Posterior cingulate gyrus (tissue), 11 donors: ENCODE data around the gene NEDD9.
A peak's percentile ranks its signal among the peaks of the same experiment; 100 is the strongest.

Experiments
- DNase-seq, 10 donors: peaks; one replicate each; pipeline versions ENCODE4 v3.0.0 to v3.0.0-alpha.2; 2020 to 2021; ENCODE audit warnings: mixed read lengths in 3 of 10
- intact Hi-C: fragments of 100-400 bp; cut with DNase I; formaldehyde crosslinking; loops from one replicate; pipeline ENCODE4 v1.15.1; 2023

The NEDD9 gene

DNA sequence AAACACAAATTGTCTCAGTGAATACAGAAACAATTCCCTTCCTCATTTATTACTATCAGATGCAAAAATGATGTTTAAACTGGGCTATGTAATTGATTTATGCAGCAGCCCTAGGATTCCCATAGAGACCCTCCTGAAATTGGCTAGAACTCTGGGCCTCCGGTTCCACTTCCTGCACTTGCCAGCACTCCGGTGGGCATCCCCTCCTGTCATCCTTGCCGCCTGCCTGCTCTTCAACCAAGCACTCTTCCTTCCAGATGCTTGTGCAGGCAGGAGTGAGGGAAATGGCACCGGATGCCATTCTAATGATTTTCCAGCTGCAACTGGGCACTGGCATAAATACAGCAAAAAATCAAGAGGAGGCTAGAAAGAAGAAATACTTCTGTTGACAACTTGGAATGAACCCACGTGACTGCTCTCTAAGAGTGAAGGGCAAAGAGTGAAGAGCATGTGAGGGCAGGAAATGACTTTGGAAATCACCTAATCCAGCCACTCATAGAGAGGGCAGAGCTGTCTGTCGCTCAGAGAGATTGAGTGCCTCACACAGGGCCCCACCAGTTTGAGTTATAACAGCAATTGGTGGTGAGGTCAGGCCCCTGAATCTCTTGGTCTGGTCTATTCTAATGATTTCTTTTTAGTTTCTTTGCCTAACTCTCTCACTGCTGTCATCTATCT is 3.7 kb upstream of the NEDD9 start:
- intact Hi-C loops, result no loop called here
- peak in 1 of 10 donors; percentile 65 for DNase-seq

DNA sequence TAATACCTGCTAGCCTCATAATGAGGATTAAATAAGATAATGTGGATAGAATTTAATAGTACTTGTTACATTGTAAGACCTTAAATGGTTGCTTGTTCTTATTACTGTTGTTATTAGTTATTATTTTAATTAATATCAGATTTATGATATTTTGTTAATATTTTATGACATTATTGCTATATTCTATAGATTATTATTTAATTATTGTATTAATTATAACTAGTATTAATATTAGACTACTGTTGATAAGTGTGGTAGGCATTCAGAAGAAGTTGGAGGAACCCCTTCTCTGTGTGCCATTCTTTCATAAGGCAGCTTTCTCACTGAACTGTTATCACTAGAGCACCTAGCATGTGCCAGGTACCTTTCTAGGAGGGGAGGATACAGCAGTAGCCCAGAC is 2.6 kb upstream of the NEDD9 start:
- DNase-seq, result no peak
- intact Hi-C loops, result no loop called here

DNA sequence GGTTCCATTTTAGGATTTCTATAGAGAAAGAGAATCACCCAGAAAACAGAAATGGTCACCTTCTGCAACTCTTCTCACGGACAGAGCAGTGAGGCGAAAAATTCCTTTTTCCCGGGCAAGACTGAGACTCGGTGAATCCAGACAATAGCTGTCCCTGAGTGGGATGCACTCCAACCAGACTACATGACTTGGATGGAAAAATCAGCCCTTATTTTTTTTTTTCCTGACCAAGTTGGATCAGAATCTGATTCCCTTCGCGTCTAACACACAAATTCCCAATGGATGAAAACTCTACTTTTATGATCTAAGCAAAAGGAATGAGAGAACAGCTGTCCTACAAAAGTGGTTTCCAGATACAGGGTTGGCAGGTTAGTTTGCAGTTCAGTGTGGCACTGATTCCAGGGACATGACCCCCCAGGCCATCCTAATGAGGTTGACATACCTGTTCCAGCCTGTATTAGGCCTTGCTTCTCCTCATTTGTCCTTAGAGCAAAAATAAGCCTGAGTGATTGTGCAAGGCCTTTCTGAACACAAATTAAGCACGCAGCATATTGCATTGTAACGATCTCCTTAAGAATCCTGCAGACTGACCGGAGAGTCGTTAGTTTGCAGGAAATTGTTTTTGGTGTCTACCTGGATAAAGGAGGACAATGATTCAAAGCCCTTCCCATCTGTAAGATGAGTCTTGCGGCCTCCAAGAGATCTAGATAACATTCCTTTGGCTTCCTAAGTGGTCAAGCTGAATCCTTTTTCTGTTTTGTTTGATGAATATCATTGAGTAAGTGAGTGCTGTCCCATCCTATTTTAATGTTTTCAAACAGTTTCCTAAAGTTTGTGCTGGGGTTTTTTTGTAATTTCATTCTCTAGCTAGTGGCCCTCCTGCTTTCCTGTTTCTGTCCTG is 1.5 kb upstream of the NEDD9 start:
- DNase-seq, result no peak
- intact Hi-C loops, result loop anchor here (5.0 kb wide), 1 partner anchor 62 kb away; no protein-coding TSS in a partner anchor

DNA sequence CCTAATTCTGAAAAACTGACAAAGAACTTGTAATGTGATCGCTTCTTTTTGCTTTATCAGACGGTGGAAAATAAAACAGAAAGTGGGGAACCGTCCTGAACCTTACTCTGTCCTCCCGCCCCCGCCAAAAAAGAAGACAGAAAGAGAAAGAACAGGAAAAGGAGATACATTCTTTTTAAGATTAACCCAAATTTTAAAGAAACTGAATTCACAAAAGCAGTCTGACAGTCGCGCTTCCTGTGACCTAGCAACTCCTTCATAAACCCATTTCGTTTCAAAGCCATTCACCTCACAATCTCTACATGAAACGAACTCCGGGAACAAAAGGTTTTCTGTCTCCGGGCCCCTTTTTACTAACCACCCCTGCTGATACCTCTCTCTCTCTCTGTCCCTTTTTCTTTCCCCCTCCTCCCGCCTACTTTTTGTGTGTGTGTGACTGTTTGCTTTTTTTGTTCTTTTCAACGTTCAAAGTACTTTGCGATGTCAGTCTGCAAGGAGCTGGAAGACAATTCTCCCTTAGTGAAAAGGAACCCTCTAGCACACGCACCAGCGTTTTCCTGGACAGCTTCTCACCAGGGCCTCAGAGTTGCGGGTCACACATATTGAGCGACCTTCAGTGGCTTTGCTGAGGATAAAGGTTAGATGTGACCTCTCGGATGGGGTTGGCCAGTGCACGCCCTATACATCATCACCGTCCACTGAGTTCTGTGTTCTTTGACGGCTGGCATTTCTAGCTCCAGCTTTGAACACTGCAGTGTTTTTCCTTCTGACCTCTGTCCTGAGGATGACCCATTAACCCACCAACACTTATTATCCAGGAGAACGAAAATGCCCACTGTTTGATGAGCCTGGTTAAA is 530 bp upstream of the NEDD9 start:
- intact Hi-C loops, result loop anchor here (5.0 kb wide), 1 partner anchor 61 kb away; no protein-coding TSS in a partner anchor
- DNase-seq, result peak in 1 of 10 donors; percentile 30

DNA sequence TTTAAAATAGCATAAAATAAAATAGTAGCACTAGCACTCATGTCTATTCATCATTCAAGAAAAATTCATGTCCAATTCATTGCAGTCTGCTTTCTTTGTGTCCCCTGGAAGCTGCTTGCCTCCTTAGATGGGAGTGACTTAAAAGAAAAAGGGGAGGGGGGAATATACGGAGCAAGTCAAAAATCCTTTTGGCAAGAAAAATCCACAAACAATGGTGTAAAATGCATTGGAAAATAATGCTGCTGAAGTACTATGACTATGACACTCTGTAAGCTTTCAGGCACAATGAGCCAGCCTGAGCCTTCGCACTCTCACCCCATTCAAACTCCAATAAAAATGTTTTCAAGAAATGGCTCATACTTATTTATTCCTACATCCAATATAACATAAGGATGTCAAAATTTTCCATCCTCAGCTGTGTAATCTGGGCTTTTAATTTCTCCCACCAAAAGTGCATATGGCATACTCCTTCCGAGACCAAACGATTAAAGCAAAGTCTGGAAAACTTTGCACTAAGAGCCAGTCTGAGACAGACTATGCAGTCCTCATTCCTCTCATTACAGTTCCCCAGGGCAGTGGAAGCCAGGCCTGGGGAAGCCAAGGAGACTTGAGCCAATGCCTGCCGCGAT is 790 bp downstream of the NEDD9 start:
- DNase-seq, result peak in 4 of 10 donors; percentile 40 to 91 (median 62)
- intact Hi-C loops, result loop anchor here (5.0 kb wide), 1 partner anchor 59 kb away; no protein-coding TSS in a partner anchor

DNA sequence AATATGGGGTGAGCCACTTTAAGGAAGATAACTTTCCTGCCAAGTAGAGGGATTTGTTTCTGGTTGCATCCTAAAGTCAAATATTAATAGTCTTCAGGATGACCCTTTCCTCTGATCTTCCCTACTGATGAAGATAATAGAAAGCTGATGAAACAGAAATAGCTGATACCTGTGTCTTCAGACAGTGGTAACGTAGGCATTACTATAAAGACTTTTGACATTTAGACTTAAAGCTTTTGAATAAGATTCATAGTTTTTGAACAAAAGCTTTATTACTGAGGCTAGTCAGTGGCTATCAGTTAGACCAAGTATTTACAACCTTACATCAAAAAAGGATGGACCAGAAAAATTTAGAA is 1.4 kb downstream of the NEDD9 start:
- DNase-seq, result no peak
- intact Hi-C loops, result loop anchor here (5.0 kb wide), 1 partner anchor 59 kb away; no protein-coding TSS in a partner anchor

DNA sequence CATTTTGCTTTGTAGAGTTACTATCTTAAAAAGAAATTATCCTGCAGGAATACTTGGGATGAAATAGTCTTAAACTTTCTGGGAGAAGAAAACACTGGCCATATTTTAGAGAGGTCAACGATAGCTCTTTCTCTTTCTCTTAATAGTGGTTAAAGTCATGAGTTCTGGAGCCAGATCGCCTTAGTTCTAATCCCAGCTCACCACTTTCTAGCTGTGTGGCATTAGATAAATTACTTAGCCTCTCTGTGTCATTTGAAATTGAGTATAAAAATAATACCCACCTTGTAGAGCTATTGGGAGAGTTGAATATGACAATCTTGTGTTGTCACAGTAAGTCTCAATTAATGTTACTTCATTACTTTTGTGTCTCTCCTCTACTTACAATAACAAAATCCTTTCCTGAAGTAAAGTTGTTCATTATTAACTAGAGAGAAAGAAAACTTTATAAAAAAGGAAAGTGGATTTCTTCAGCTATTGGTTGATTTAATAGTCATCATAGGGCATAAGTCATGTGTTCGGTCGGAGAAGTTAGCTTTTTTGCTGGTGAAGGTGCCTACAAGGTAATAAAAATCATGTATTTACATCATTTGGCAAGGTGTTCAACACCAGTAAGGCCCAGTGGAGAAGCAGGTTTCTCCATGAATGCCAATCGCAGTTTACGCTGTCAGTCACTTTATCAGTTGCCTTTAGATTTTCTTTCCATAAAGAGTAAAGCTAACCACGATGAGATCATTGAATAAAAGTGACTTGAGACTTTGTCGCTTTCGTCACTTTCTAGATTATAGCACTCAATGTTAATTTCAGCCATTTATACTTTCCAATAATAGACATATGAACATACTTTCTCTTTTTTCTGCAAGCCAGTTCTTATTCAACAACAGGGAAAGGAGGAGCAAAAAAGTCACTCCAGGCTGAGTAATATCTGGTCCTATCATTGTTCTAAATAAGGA is 2.0 kb downstream of the NEDD9 start:
- DNase-seq, result no peak
- intact Hi-C loops, result loop anchor here (5.0 kb wide), 1 partner anchor 58 kb away; no protein-coding TSS in a partner anchor

DNA sequence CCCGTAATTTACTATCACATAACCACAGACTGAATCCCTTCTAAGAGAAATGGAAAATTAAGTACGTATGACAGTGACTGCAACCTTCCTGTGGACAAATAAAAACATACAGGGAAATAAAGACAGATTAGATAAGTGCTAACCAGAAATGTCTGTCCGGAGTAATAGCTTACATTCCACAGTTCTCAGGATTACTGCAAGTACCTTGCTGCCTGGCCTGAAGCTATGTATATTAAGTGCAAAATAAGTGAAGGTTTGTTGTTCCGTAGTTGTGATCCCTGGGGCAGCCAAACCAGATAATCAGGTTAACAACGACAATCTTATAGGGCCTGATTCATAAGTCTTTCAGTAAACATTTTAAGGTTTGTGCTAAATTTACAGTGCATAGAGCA is 2.8 kb downstream of the NEDD9 start:
- intact Hi-C loops, result loop anchor here (5.0 kb wide), 1 partner anchor 57 kb away; no protein-coding TSS in a partner anchor
- no peak for DNase-seq

DNA sequence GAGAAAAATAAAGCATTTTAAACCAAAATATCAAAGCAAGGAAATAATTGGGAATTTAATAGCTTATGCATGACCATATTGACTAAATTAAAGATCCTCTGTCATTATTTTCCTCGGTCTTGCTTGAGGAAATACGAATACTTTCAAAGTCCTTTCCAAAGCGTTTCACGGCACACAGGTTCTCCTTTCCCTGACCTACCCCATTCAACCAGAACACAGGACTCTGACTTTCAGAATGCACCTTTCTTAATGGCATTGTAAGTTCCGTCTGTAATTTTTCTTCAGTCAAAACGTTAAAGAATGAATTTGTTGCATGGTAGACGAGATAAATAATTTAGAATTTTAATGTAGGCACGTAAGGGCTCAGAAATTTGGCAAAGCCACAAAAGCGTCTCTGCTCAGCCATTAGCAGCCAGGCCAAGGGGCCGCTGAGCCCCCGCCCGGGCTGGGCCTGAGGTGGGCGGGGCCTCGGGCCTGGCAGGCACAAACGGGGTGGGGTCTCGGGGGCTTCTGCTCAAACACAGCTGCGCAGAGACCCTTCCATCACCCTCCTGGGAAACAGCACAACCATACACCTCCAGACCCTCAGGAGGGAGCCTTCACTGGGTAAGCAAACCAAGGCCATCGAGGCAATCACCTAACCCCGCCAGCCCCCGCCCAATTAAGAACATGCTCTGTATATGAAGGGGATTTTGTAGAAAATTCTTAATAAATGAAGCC is 3.4 kb downstream of the NEDD9 start:
- intact Hi-C loops, result no loop called here
- DNase-seq, result no peak

DNA sequence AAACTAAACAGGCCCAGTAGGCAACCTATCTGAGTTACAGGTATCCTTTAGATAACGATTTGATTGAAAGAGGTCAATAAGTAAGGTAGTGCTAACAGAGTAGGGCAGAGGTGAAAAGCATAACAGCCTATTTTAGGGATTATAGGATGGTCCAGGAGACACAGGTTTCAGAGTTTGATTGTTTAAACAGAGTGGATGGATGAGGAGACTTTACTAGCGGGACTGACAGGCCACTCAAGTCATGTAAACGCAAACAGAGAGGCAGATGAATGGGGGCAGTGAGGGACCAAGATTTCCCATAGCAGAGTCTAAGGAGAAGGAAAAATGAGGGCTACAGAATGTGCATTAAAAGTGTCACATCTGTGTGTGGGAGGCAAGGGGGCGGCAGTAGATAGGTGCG is 4.8 kb downstream of the NEDD9 start:
- no peak for DNase-seq
- intact Hi-C loops, result no loop called here

DNA sequence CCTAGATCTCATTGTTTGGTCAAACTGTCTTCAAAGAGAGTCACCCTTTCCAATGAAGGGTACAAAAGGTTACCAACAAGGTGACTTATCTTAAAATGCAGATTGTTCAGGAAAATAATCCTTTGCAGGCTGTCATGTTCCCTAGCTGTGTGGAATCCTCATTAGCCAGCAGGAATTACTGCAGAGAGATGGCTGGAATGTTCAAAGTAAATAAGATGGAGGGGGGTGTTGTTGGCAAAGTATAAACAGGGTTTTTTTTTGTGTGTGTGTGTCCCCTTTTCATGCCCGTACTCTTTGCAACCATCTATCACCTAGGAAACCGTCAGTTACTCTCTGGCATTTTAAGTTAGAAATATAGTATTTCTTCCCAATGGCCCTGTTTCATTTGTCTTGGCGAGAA is 6.5 kb downstream of the NEDD9 start:
- DNase-seq, result no peak
- intact Hi-C loops, result no loop called here

DNA sequence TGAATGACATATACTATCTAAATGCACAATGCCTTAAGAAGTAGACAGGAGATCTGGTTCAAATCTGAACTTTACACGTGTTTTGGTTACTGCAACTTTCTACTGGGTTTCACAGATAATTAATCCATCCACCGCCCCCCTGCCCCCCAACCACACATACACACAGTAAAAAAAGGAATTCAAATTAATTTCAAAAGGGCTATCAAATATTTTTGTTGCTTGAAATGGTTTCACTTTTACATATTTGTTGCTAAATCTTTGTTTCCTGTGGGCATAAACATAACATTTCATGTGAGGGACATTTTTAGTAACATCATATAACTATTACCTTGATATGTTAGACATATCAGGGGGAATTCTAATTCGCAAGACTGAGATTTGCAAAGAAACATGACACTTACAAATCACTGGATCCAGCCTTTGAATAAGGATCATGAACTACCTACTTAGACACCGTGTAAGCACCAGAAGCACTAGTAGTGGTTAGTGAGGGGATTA is 7.5 kb downstream of the NEDD9 start:
- intact Hi-C loops, result no loop called here
- no peak for DNase-seq

DNA sequence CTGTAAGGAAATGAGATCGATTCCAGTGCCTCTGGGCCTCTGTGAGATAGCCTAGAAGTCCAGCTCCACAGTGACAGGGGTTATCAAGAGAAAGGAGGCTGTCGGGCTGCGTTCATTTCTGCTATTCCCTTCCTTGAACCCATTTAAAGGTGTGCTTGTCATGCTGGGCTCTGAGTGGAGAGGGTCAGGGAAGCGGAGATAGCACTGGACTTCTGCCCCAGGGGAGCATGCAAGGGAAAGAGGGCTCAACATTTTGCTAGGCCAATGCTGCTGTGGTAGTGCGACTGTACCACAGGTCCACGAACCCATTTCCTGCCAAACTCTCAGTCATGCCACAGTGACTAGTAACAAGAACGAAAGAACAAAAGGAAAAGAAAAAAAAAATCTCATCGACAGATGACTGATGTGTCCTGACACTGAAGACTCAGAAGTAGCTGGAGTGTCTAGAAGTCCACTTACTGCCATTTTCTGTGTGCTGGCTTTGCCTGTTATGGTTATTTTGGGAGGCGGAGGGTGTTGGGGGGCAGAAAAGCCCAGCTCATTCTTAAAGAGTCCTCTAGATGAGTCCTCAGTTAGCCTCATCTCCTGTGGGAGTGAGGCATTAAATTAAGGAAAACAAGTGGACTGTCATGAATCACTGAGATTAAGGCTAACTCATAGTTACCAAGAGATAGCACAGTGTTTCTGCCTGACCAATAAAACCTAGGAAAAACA is 8.1 kb downstream of the NEDD9 start:
- intact Hi-C loops, result no loop called here
- DNase-seq, result no peak

DNA sequence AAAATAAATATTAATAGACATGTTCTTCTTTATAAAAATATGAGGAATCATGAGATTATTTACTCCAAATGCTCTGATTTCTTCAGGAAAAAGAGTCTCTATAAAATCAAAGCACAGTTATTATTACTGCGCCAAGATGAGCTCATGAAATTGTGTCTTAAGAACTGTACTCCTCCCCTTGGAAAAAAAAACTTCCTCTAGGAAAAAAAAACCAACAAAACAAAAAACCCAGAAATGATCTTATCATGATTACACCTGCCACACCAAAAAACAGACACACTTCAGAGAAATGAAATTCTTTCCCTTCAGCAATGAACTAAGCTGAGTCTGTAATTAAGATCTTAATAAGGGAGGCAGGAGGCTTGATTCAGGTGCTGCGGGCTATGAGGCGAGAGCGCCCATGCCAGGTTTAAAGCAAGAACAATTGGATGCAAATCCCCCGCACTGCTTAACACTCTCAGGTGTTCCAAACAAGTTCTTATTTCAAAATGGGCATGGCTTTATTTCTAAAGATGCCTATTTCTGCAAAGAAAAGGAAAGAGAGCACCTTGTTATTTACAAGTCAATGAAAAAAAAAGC is 9.1 kb downstream of the NEDD9 start:
- intact Hi-C loops, result no loop called here
- DNase-seq, result no peak

DNA sequence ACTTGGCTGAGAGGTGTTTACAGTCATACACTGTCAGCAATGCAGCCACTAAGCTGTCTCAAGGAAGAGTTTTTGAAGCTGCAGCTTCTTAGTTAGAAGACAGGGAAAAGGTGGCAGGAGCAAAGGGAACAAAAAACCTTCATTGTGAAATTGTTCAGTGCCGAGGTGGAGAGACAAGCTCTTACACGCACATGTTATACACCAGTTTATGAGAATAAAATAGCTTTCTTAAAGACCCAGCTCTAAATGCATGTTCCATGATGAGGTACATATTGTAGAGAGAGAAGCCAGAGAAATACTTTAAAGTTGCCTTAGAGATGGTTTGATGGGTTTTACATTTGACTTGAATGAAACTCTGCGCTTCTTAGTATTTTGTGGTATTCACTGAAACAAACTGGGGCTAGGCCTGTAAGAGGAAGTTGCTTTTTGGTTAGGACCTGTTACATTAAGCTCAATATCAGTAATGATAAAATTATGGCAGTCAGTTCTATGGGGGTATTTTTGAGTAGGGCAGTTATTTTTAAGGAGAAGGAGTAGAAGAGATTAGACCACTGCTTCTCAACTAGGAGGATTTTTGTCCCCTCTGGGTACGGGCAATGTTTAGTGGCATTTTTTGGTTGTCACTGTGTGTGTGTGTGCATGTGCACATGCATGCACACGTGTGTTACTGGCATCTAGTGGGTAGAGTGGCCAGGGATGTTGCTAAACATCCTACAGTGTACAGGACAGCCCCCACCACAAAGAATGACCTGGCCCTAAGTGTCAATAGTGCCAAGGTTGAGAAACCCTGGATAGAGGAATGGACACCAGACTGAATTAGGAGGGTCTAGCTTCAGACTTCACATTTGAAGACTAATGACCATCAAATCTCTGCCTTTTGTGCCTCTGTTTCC is 9.8 kb downstream of the NEDD9 start:
- DNase-seq, result no peak
- intact Hi-C loops, result no loop called here
